Panc1 (cell line): ENCODE data around the gene PTPRJ. TPM values are rescaled to one million over a fixed set of nuclear protein-coding genes. Genes with fewer than 3 reads are reported as not detected.

Experiments
- ATAC-seq: fragments of 200-7000 bp; cut with Tn5 transposase; 2 replicates; pipeline ENCODE4 v1.9.1; 2020; ENCODE audit warnings: mild to moderate bottlenecking, moderate library complexity
- BruUV-seq: library from RNA; stranded (reverse); fragments of 400-500 nt; replicated peaks from 2 replicates; lab custom pipeline; 2021; lab: Mats Ljungman, UMichigan
- CTCF ChIA-PET: fragments of 300-600 bp; sonication (Branson Sonifier 250); formaldehyde crosslinking; loops from one replicate; lab custom pipeline; 2022; ENCODE audit warnings: antibody characterized with exemption; lab: Charles Lee
- POLR2A ChIA-PET: fragments of 300-600 bp; sonication (Branson Sonifier 250); formaldehyde crosslinking; loops from one replicate; lab custom pipeline; 2022; ENCODE audit warnings: antibody characterized with exemption; lab: Charles Lee
- DNase-seq: peaks from one replicate; pipeline ENCODE4 v3.0.0-alpha.2; 2010; ENCODE audit warnings: low read depth, low spot score
- H3K27ac ChIP-seq: 2 replicates; pipeline ENCODE4 v1.5.1; 2011; ENCODE audit warnings: mild to moderate bottlenecking, low read length, inconsistent platforms
- H3K27me3 ChIP-seq: fragments of 200-500 bp; sonication (Bioruptor generic); 2 replicates; pipeline ENCODE4 v1.6.0; 2014; ENCODE audit warnings: low read length, inconsistent platforms; ENCODE audit not compliant: control insufficient read depth, insufficient read depth
- H3K36me3 ChIP-seq: fragments of 200-500 bp; sonication (Bioruptor generic); 2 replicates; pipeline ENCODE4 v1.5.1; 2014; ENCODE audit warnings: inconsistent platforms, mild to moderate bottlenecking, low read length, moderate library complexity; ENCODE audit not compliant: control insufficient read depth, insufficient read depth
- H3K4me1 ChIP-seq: 2 replicates; pipeline ENCODE4 v1.5.1; 2011; ENCODE audit warnings: inconsistent platforms, mild to moderate bottlenecking, low read length, moderate library complexity; ENCODE audit not compliant: control insufficient read depth, insufficient read depth
- H3K4me3 ChIP-seq, 2 experiments: 2 replicates each; pipeline ENCODE4 v1.5.1; 2011 to 2012; ENCODE audit warnings: low read depth in 2 of 2, low read length in 2 of 2, mild to moderate bottlenecking in 2 of 2, inconsistent platforms in 1 of 2, moderate library complexity in 1 of 2
- H3K9me3 ChIP-seq: fragments of 200-500 bp; sonication (Bioruptor generic); 2 replicates; pipeline ENCODE4 v1.5.1; 2014; ENCODE audit warnings: low read depth, mild to moderate bottlenecking, inconsistent platforms, low read length, moderate library complexity; ENCODE audit not compliant: control insufficient read depth, insufficient read depth
- POLR2AphosphoS5 ChIP-seq: IDR thresholded peaks from 2 replicates; pipeline ENCODE4 v1.6.1; 2012; ENCODE audit warnings: mild to moderate bottlenecking, low read depth, low read length, moderate library complexity
- SIN3A ChIP-seq: IDR thresholded peaks from 2 replicates; pipeline ENCODE4 v1.6.1; 2012; ENCODE audit warnings: low read depth, mild to moderate bottlenecking, low read length, moderate library complexity, borderline replicate concordance; ENCODE audit not compliant: insufficient read depth
- TCF7L2 ChIP-seq: IDR thresholded peaks from 2 replicates; pipeline ENCODE4 v1.6.1; 2011; ENCODE audit warnings: mild to moderate bottlenecking, low read depth, low read length, inconsistent platforms
- in situ Hi-C: cut with HindIII; loops from 2 replicates; pipeline ENCODE4 v1.10.0; 2016; ENCODE audit warnings: low sequenced_read_pairs, low pct_unique_long_range_greater_than_20kb
- intact Hi-C: fragments of 100-400 bp; cut with micrococcal nuclease; formaldehyde crosslinking; loops from one replicate; pipeline ENCODE4 v1.10.0; 2022; ENCODE audit not compliant: unreplicated experiment
- total RNA-seq: library from RNA; stranded (reverse); gene quantifications from one replicate; pipeline ENCODE4 v1.2.1, GENCODE V29; 2021; ENCODE audit not compliant: unreplicated experiment
- TF ChIP-seq, protein P1 (sequence below), 2 experiments: IDR thresholded peaks; 2 replicates each; pipeline ENCODE4 v1.6.1; 2011 to 2012; ENCODE audit warnings: low read depth in 2 of 2, control low read depth in 1 of 2, low read length in 1 of 2, mild to moderate bottlenecking in 1 of 2, moderate library complexity in 1 of 2; ENCODE audit not compliant: insufficient read depth in 1 of 2
- TF ChIP-seq, protein P2 (sequence below): fragments of 450-650 bp; IDR thresholded peaks from 2 replicates; pipeline ENCODE4 v1.5.1; 2017; ENCODE audit warnings: mild to moderate bottlenecking

PTPRJ gene
- total RNA-seq, 1 experiment from 2014 or later = 73.6 TPM

DNA sequence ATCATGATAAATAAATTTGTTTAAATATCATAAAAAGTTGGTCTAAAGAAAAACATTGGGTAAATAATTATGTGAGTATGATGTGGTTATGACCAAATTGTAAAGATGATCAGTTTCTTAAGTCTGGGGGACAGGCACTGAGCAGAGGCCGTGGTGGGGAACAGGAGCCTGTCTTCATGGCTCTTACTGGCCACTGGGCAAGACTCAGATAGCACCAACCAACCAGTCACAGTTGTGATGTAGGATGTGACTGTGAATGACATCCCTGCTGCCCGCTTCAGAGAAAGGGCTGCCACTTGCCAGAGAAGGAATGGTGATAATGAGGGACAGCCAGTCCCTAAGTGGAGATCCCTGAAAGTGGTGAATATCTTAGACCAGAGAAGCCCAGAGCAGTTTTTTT lies 7.0 kb downstream of the PTPRJ start:
- H3K27me3 ChIP-seq = no peaks in the 10 kb centered on the region
- H3K36me3 ChIP-seq = no peaks in the 10 kb centered on the region
- DNase-seq (no peak), ATAC-seq (peak; percentile 66)
- no peaks in the 10 kb centered on the region for H3K9me3 ChIP-seq
- peaks cover 73% of the 10 kb centered on the region for H3K4me1 ChIP-seq
- in situ Hi-C loops = no loop called here
- no peak for TF ChIP-seq POLR2AphosphoS5
- TF ChIP-seq, protein P1, sequence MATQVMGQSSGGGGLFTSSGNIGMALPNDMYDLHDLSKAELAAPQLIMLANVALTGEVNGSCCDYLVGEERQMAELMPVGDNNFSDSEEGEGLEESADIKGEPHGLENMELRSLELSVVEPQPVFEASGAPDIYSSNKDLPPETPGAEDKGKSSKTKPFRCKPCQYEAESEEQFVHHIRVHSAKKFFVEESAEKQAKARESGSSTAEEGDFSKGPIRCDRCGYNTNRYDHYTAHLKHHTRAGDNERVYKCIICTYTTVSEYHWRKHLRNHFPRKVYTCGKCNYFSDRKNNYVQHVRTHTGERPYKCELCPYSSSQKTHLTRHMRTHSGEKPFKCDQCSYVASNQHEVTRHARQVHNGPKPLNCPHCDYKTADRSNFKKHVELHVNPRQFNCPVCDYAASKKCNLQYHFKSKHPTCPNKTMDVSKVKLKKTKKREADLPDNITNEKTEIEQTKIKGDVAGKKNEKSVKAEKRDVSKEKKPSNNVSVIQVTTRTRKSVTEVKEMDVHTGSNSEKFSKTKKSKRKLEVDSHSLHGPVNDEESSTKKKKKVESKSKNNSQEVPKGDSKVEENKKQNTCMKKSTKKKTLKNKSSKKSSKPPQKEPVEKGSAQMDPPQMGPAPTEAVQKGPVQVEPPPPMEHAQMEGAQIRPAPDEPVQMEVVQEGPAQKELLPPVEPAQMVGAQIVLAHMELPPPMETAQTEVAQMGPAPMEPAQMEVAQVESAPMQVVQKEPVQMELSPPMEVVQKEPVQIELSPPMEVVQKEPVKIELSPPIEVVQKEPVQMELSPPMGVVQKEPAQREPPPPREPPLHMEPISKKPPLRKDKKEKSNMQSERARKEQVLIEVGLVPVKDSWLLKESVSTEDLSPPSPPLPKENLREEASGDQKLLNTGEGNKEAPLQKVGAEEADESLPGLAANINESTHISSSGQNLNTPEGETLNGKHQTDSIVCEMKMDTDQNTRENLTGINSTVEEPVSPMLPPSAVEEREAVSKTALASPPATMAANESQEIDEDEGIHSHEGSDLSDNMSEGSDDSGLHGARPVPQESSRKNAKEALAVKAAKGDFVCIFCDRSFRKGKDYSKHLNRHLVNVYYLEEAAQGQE (IDR thresholded peaks at IDR 0.05; ENCODE audit: insufficient read depth in 1 of 2, low read depth in 2 of 2, low read length in 1 of 2) = no peak
- no peak for TF ChIP-seq TCF7L2
- TF ChIP-seq, protein P2, sequence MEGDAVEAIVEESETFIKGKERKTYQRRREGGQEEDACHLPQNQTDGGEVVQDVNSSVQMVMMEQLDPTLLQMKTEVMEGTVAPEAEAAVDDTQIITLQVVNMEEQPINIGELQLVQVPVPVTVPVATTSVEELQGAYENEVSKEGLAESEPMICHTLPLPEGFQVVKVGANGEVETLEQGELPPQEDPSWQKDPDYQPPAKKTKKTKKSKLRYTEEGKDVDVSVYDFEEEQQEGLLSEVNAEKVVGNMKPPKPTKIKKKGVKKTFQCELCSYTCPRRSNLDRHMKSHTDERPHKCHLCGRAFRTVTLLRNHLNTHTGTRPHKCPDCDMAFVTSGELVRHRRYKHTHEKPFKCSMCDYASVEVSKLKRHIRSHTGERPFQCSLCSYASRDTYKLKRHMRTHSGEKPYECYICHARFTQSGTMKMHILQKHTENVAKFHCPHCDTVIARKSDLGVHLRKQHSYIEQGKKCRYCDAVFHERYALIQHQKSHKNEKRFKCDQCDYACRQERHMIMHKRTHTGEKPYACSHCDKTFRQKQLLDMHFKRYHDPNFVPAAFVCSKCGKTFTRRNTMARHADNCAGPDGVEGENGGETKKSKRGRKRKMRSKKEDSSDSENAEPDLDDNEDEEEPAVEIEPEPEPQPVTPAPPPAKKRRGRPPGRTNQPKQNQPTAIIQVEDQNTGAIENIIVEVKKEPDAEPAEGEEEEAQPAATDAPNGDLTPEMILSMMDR = no peak
- TF ChIP-seq SIN3A = no peak
- intact Hi-C loops = no loop called here
- no TSS peak for BruUV-seq
- ChIA-PET POLR2A (no interaction called here), CTCF (no interaction called here)
- H3K27ac ChIP-seq = peak overlapping the region; percentile 79
- peak overlapping the region in 1 of 2 experiments; percentile 29; a peak in 2 of 4 replicates for H3K4me3 ChIP-seq

DNA sequence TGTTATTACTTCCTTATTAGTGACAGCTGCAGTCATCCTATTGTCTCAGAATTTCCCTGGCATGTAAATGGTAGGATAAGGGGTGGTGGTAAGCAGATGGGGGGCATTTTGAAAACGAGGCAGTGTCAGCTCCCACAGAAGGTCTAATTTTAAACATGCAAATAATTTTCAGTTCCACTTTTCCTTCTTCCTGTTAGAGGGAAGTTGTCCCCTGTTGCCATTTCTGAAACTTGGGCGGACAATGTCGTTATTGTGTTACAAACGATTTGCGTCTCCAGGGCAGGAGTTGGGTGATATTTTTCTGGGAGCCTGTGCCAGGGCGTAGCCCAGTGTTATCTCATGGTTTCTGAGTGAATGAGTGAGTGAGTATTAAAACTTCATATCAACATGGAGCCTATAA lies 7.4 kb downstream of the PTPRJ start:
- no peaks in the 10 kb centered on the region for H3K27me3 ChIP-seq
- DNase-seq (no peak), ATAC-seq (no peak)
- BruUV-seq = no TSS peak
- ChIA-PET POLR2A (no interaction called here), CTCF (no interaction called here)
- intact Hi-C loops (no loop called here), in situ Hi-C loops (no loop called here)
- TF ChIP-seq, protein P2 = no peak
- TF ChIP-seq TCF7L2 (no peak), SIN3A (no peak), POLR2AphosphoS5 (no peak)
- TF ChIP-seq, protein P1 (IDR thresholded peaks at IDR 0.05; ENCODE audit: insufficient read depth in 1 of 2, low read depth in 2 of 2, low read length in 1 of 2) = no peak
- no peaks in the 10 kb centered on the region for H3K36me3 ChIP-seq
- no peaks in the 10 kb centered on the region for H3K9me3 ChIP-seq
- H3K4me1 ChIP-seq = peaks cover 73% of the 10 kb centered on the region
- peak overlapping the region; percentile 79 for H3K27ac ChIP-seq
- peak overlapping the region in 1 of 2 experiments; percentile 29; a peak in 2 of 4 replicates for H3K4me3 ChIP-seq
